SH-SY5Y (cell line): ENCODE measurements around the gene KIRREL1.

Source experiments
- GATA2 ChIP-seq: IDR thresholded peaks from 2 replicates; pipeline ENCODE4 v1.6.1; 2011; ENCODE audit warnings: mild to moderate bottlenecking, low read depth, low read length
- GATA3 ChIP-seq: IDR thresholded peaks from 2 replicates; pipeline ENCODE4 v1.6.1; 2011; ENCODE audit warnings: low read depth, mild to moderate bottlenecking, low read length, moderate library complexity

GRCh38 chr1:158146165-158146564 lies 152.7 kb downstream of the KIRREL1 start:
- TF ChIP-seq GATA2 (no peak), GATA3 (no peak)
